H9 (cell line): ENCODE data around the gene ZBTB6. TPM values are rescaled to one million over a fixed set of nuclear protein-coding genes. Genes with fewer than 3 reads are reported as not detected.

Experiments
- DNase-seq: peaks from one replicate; pipeline ENCODE4 v3.0.0-alpha.2; 2017
- H2AFZ ChIP-seq: one replicate; pipeline ENCODE4 v1.6.1; 2013; ENCODE audit warnings: mild to moderate bottlenecking, low read length, control low read depth, moderate library complexity
- H2AK5ac ChIP-seq: 2 replicates; pipeline ENCODE4 v1.6.1; 2013; ENCODE audit warnings: low read length, control low read depth, mixed read lengths; ENCODE audit not compliant: insufficient read length
- H2BK120ac ChIP-seq: one replicate; pipeline ENCODE4 v1.6.1; 2013; ENCODE audit warnings: low read depth, mild to moderate bottlenecking, low read length, control low read depth, inconsistent platforms; ENCODE audit not compliant: poor library complexity, severe bottlenecking
- H2BK12ac ChIP-seq: 2 replicates; pipeline ENCODE4 v1.6.1; 2013; ENCODE audit warnings: low read length, control low read depth, mixed read lengths, low read depth; ENCODE audit not compliant: insufficient read length
- H2BK15ac ChIP-seq: 2 replicates; pipeline ENCODE4 v1.6.1; 2013; ENCODE audit warnings: low read depth, low read length, control low read depth
- H2BK20ac ChIP-seq: one replicate; pipeline ENCODE4 v1.6.1; 2013; ENCODE audit warnings: low read depth, mild to moderate bottlenecking, low read length, control low read depth, inconsistent platforms; ENCODE audit not compliant: poor library complexity, severe bottlenecking
- H2BK5ac ChIP-seq: 2 replicates; pipeline ENCODE4 v1.6.1; 2013; ENCODE audit warnings: low read length, control low read depth, mixed read lengths; ENCODE audit not compliant: insufficient read length
- H3K14ac ChIP-seq: 2 replicates; pipeline ENCODE4 v1.6.1; 2013; ENCODE audit warnings: low read length, control low read depth; ENCODE audit not compliant: insufficient read depth
- H3K18ac ChIP-seq: 2 replicates; pipeline ENCODE4 v1.6.1; 2013; ENCODE audit warnings: low read depth, mild to moderate bottlenecking, mixed read lengths, low read length, control low read depth; ENCODE audit not compliant: insufficient read length
- H3K23ac ChIP-seq: 2 replicates; pipeline ENCODE4 v1.6.1; 2013; ENCODE audit warnings: low read length, control low read depth, mixed read lengths, low read depth; ENCODE audit not compliant: insufficient read length
- H3K23me2 ChIP-seq: 2 replicates; pipeline ENCODE4 v1.6.1; 2013; ENCODE audit warnings: low read depth, mild to moderate bottlenecking, mixed read lengths, low read length, control low read depth; ENCODE audit not compliant: insufficient read length, poor library complexity, severe bottlenecking
- H3K27ac ChIP-seq: 2 replicates; pipeline ENCODE4 v1.5.1; 2013; ENCODE audit warnings: low read length, control low read depth, mixed read lengths, low read depth; ENCODE audit not compliant: insufficient read length
- H3K27me3 ChIP-seq: 2 replicates; pipeline ENCODE4 v1.6.1; 2013; ENCODE audit warnings: low read length, control low read depth, inconsistent platforms; ENCODE audit not compliant: insufficient read depth
- H3K4ac ChIP-seq: 2 replicates; pipeline ENCODE4 v1.6.1; 2013; ENCODE audit warnings: low read depth, mild to moderate bottlenecking, control low read depth, inconsistent platforms, low read length, moderate library complexity
- H3K4me1 ChIP-seq: 2 replicates; pipeline ENCODE4 v1.6.1; 2013; ENCODE audit warnings: low read length, control low read depth, inconsistent platforms; ENCODE audit not compliant: insufficient read depth
- H3K4me2 ChIP-seq: 2 replicates; pipeline ENCODE4 v1.6.1; 2013; ENCODE audit warnings: low read length, control low read depth, mixed read lengths; ENCODE audit not compliant: insufficient read length, insufficient read depth
- H3K56ac ChIP-seq: 2 replicates; pipeline ENCODE4 v1.6.1; 2013; ENCODE audit warnings: low read depth, mild to moderate bottlenecking, mixed read lengths, low read length, control low read depth; ENCODE audit not compliant: insufficient read length
- H3K79me1 ChIP-seq: 2 replicates; pipeline ENCODE4 v1.6.1; 2013; ENCODE audit warnings: low read depth, mild to moderate bottlenecking, moderate library complexity, low read length, control low read depth, inconsistent platforms; ENCODE audit not compliant: insufficient read depth, poor library complexity, severe bottlenecking
- H3K79me2 ChIP-seq: 2 replicates; pipeline ENCODE4 v1.6.1; 2013; ENCODE audit warnings: low read length, control low read depth, inconsistent platforms; ENCODE audit not compliant: insufficient read depth
- H3K9ac ChIP-seq: 2 replicates; pipeline ENCODE4 v1.6.1; 2013; ENCODE audit warnings: low read length, control low read depth, mixed read lengths; ENCODE audit not compliant: insufficient read length; ENCODE audit errors: extremely low read depth
- H3K9me3 ChIP-seq: one replicate; pipeline ENCODE4 v1.6.1; 2013; ENCODE audit warnings: low read depth, low read length, inconsistent platforms; ENCODE audit not compliant: control insufficient read depth
- H3T11ph ChIP-seq: one replicate; pipeline ENCODE4 v1.6.1; 2013; ENCODE audit warnings: mild to moderate bottlenecking, low read length, control low read depth, inconsistent platforms
- H4K20me1 ChIP-seq: one replicate; pipeline ENCODE4 v1.6.1; 2013; ENCODE audit not compliant: control insufficient read depth, insufficient read length, insufficient read depth
- H4K5ac ChIP-seq: 2 replicates; pipeline ENCODE4 v1.6.1; 2013; ENCODE audit warnings: low read depth, mild to moderate bottlenecking, mixed read lengths, low read length, control low read depth; ENCODE audit not compliant: insufficient read length
- H4K8ac ChIP-seq: replicated peaks from 2 replicates; pipeline ENCODE4 v1.6.1; 2013; ENCODE audit warnings: low read length, control low read depth, mixed read lengths, low read depth; ENCODE audit not compliant: insufficient read length
- H4K91ac ChIP-seq: 2 replicates; pipeline ENCODE4 v1.6.1; 2013; ENCODE audit warnings: low read depth, mild to moderate bottlenecking, moderate library complexity, mixed read lengths, low read length, control low read depth; ENCODE audit not compliant: insufficient read length
- H3K27ac Mint-ChIP-seq, 3 experiments: 2 replicates in 2 of 3; 3 replicates in 1 of 3; pipeline ENCODE4 v1.8.0; 2020 to 2021; ENCODE audit warnings: mixed read lengths in 3 of 3, mild to moderate bottlenecking in 1 of 3, moderate library complexity in 1 of 3
- H3K27me3 Mint-ChIP-seq: 2 replicates; pipeline ENCODE4 v1.8.0; 2021; ENCODE audit warnings: low read depth, mild to moderate bottlenecking, moderate library complexity, mixed read lengths
- H3K36me3 Mint-ChIP-seq, 3 experiments: 2 replicates in 2 of 3; 3 replicates in 1 of 3; pipeline ENCODE4 v1.8.0; 2020 to 2021; ENCODE audit warnings: low read depth in 3 of 3, mixed read lengths in 3 of 3; ENCODE audit not compliant: insufficient read depth in 1 of 3
- H3K4me1 Mint-ChIP-seq, 2 experiments: 2 replicates each; pipeline ENCODE4 v1.8.0; 2020; ENCODE audit warnings: mixed read lengths in 2 of 2
- H3K4me3 Mint-ChIP-seq, 2 experiments: 2 replicates in 1 of 2; 3 replicates in 1 of 2; pipeline ENCODE4 v1.8.0; 2020 to 2021; ENCODE audit warnings: mild to moderate bottlenecking in 2 of 2, mixed read lengths in 2 of 2, moderate library complexity in 1 of 2
- H3K9me3 Mint-ChIP-seq, 2 experiments: 2 replicates in 1 of 2; 3 replicates in 1 of 2; pipeline ENCODE4 v1.8.0; 2020; ENCODE audit warnings: mild to moderate bottlenecking in 2 of 2, mixed read lengths in 2 of 2, moderate library complexity in 1 of 2
- WGBS: extraction: QIAGEN DNeasy Blood & Tissue Kit; methylation state at CpG from one replicate; pipeline ENCODE4 v1.1.7; 2013; ENCODE audit warnings: missing lambda C conversion rate, low lambda C conversion rate, mixed read lengths; ENCODE audit not compliant: insufficient read length; ENCODE audit errors: extremely low coverage; 5-methylcytosine and 5-hydroxymethylcytosine counted together
- total RNA-seq: library from RNA; stranded (reverse); gene quantifications from 2 replicates; pipeline ENCODE4 v1.2.1, GENCODE V29; 2021
- TF ChIP-seq, protein P1 (sequence below): fragments of 200-600 bp; sonication (generic); conservative IDR thresholded peaks from 3 replicates; pipeline ENCODE4 v1.8.0; 2021; ENCODE audit warnings: antibody characterized with exemption, mild to moderate bottlenecking

The ZBTB6 gene
- total RNA-seq, 1 experiment from 2014 or later = 10.2 TPM

DNA sequence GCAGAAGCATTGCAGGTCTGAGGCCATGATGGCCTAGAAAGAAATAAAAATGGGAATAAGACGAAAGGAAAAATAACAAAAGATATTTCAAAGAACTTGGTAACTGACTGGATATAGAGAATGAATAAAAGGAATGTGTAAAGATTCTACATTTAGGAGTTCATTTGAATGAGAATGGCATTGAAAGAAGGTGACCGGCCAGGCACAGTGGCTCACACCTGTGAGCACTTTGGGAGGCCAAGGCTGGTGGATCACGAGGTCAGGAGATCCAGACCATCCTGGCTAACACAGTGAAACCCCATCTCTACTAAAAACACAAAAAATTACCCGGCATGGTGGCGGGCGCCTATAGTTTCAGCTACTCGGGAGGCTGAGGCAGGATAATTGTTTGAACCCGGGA, 9.6 kb upstream of the ZBTB6 start:
- H3K23ac ChIP-seq = no peak overlapping the region
- H3K79me2 ChIP-seq = peaks cover 1% of the 10 kb centered on the region; the same call in 1 of the 2 replicates
- H2AFZ ChIP-seq = no peak overlapping the region
- TF ChIP-seq, protein P1, sequence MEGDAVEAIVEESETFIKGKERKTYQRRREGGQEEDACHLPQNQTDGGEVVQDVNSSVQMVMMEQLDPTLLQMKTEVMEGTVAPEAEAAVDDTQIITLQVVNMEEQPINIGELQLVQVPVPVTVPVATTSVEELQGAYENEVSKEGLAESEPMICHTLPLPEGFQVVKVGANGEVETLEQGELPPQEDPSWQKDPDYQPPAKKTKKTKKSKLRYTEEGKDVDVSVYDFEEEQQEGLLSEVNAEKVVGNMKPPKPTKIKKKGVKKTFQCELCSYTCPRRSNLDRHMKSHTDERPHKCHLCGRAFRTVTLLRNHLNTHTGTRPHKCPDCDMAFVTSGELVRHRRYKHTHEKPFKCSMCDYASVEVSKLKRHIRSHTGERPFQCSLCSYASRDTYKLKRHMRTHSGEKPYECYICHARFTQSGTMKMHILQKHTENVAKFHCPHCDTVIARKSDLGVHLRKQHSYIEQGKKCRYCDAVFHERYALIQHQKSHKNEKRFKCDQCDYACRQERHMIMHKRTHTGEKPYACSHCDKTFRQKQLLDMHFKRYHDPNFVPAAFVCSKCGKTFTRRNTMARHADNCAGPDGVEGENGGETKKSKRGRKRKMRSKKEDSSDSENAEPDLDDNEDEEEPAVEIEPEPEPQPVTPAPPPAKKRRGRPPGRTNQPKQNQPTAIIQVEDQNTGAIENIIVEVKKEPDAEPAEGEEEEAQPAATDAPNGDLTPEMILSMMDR = no peak
- H3K36me3 Mint-ChIP-seq = peaks cover 2 to 11% (median 9%) of the 10 kb centered on the region in 3 experiments; a peak in 5 of 7 replicates
- peak overlapping the region; percentile 3 to 82 (median 9); a peak in 6 of 7 replicates for H3K27ac Mint-ChIP-seq
- no peak overlapping the region for H3K9ac ChIP-seq
- H3K4me3 Mint-ChIP-seq = peak overlapping the region in 1 of 2 experiments; percentile 42; a peak in 2 of 5 replicates
- no peak overlapping the region for H3K56ac ChIP-seq
- no peak overlapping the region for H2BK12ac ChIP-seq
- H4K91ac ChIP-seq = no peak overlapping the region
- no peaks in the 10 kb centered on the region for H3K79me1 ChIP-seq
- H3K9me3 ChIP-seq = no peaks in the 10 kb centered on the region
- H3K4me2 ChIP-seq = no peak overlapping the region
- H3K27me3 Mint-ChIP-seq = no peaks in the 10 kb centered on the region
- H3K18ac ChIP-seq = no peak overlapping the region
- peaks cover 19 to 21% of the 10 kb centered on the region in 2 experiments for H3K4me1 Mint-ChIP-seq
- H2BK20ac ChIP-seq = no peak overlapping the region
- no peak overlapping the region for H3K14ac ChIP-seq
- no CpG with 5 or more reads among the region's 8 CpGs for WGBS
- no peak overlapping the region for H2BK5ac ChIP-seq
- H3K4ac ChIP-seq = no peak overlapping the region
- peaks cover 7% of the 10 kb centered on the region for H3K4me1 ChIP-seq
- no peak overlapping the region for H3K27ac ChIP-seq
- no peak overlapping the region for H2BK15ac ChIP-seq
- no peaks in the 10 kb centered on the region; the same call in 1 of the 2 replicates for H3K27me3 ChIP-seq
- no peak overlapping the region for H3T11ph ChIP-seq
- no peaks in the 10 kb centered on the region for H4K20me1 ChIP-seq
- no peak for DNase-seq
- H4K8ac ChIP-seq = no peak overlapping the region
- no peaks in the 10 kb centered on the region for H3K23me2 ChIP-seq
- no peak overlapping the region for H4K5ac ChIP-seq
- no peak overlapping the region for H2AK5ac ChIP-seq
- no peak overlapping the region for H2BK120ac ChIP-seq
- H3K9me3 Mint-ChIP-seq = no peaks in the 10 kb centered on the region
